Measurements from ENCODE around the gene SMARCC2. TPM values are rescaled to one million over a fixed set of nuclear protein-coding genes. Genes with fewer than 3 reads are reported as not detected.

Gene SMARCC2
- total and polyA plus RNA-seq, 9 of the 15 experiments (the other 6 are each of a cell fraction or from before 2014, with no cell fraction given): 11.9 to 86.0 (median 36.6) TPM

DNA sequence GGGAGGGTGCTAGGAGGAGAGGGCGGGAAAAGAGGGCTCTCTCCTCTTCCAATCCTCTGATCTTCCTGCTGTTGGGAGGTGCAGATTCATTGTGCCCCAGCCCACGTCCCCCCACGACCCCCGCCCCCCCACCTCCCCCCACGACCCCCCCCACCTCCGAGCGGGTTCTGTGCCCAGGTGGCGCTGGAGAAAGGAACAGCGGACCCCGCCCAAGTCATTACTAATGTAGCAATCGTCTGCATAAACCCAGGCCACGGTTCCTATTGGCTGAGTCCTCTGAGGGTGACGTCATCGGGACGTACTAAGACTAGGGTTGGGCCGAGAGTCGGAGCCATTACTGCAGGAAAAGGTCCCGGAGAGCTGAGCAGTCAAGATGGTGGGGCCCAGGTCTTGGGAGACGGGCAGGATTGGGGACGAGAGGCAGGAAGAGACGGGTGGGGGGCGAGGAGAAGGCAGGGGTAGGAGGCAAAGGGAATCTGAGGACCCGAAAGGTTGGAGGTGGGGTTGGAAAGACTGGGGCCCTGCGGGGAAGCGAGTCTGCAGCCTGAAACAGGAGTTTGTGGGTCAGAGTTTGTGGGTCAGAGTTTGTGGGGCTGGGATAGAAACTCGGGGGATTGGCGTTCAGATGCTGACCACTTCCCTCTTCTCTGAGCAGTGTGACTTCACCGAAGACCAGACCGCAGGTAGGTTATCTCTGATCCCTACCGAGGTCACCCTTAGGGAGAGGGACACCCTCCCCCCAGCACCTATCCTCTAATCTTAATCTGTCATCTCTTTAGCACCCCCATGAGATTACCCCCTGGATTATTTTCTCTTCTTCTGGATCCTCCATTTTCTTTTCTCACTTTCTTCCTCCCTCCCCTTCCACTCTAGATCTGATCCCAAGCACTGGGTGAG is 31.0 kb downstream of the SMARCC2 start, which contains the start of gene MYL6 (continued):
- peak; percentile 67 for TF ChIP-seq HMGXB4 (CRISPR knock-in tag; IDR thresholded peaks at IDR 0.05)
- no peak for TF ChIP-seq NR4A1 (CRISPR knock-in tag; IDR thresholded peaks at IDR 0.05)
- peak; percentile 55; the same call in 1 of the 2 replicates for TF ChIP-seq NR4A1 (tag; IDR thresholded peaks at IDR 0.05)
- 0 out of 2 replicates have a peak, but pooled peaks have one; percentile 40 for TF ChIP-seq FOXJ2 (tag; IDR thresholded peaks at IDR 0.05)
- peak; percentile 91 for TF ChIP-seq EP400 (IDR thresholded peaks at IDR 0.05)
- TF ChIP-seq, protein P1, sequence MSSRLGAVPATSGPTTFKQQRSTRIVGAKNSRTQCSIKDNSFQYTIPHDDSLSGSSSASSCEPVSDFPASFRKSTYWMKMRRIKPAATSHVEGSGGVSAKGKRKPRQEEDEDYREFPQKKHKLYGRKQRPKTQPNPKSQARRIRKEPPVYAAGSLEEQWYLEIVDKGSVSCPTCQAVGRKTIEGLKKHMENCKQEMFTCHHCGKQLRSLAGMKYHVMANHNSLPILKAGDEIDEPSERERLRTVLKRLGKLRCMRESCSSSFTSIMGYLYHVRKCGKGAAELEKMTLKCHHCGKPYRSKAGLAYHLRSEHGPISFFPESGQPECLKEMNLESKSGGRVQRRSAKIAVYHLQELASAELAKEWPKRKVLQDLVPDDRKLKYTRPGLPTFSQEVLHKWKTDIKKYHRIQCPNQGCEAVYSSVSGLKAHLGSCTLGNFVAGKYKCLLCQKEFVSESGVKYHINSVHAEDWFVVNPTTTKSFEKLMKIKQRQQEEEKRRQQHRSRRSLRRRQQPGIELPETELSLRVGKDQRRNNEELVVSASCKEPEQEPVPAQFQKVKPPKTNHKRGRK (tag; IDR thresholded peaks at IDR 0.05): no peak
- no peak for TF ChIP-seq PCBP2 (IDR thresholded peaks at IDR 0.05; ENCODE audit: low read depth, low read length, poor library complexity, severe bottlenecking)
- TF ChIP-seq NFE2 (IDR thresholded peaks at IDR 0.05; ENCODE audit: low read depth): 0 out of 2 replicates have a peak, but pooled peaks have one; percentile 2
- TF ChIP-seq ATF4 (CRISPR knock-in tag; IDR thresholded peaks at IDR 0.05): peak; percentile 61
- peak; percentile 54; the same call in 1 of the 2 replicates for TF ChIP-seq ZNF165 (CRISPR knock-in tag; IDR thresholded peaks at IDR 0.05; ENCODE audit: borderline replicate concordance)
- TF ChIP-seq BACH1 (tag; IDR thresholded peaks at IDR 0.05): no peak
- TF ChIP-seq ZNF76 (CRISPR knock-in tag; IDR thresholded peaks at IDR 0.05; ENCODE audit: borderline replicate concordance): 0 out of 2 replicates have a peak, but pooled peaks have one; percentile 50
- TF ChIP-seq CXXC5 (CRISPR knock-in tag; IDR thresholded peaks at IDR 0.05): peak; percentile 36
- peak; percentile 95 for TF ChIP-seq ZNF830 (CRISPR knock-in tag; IDR thresholded peaks at IDR 0.05)
- peak; percentile 82 for TF ChIP-seq CEBPB (tag; IDR thresholded peaks at IDR 0.05)
- peak; percentile 81 for TF ChIP-seq GABPB1 (CRISPR knock-in tag; IDR thresholded peaks at IDR 0.05)
- peak; percentile 99 for TF ChIP-seq OTX1 (CRISPR knock-in tag; IDR thresholded peaks at IDR 0.05)
- peak; percentile 35; the same call in 1 of the 2 replicates for TF ChIP-seq THRAP3 (IDR thresholded peaks at IDR 0.05; ENCODE audit: borderline replicate concordance)
- TF ChIP-seq, protein P2, sequence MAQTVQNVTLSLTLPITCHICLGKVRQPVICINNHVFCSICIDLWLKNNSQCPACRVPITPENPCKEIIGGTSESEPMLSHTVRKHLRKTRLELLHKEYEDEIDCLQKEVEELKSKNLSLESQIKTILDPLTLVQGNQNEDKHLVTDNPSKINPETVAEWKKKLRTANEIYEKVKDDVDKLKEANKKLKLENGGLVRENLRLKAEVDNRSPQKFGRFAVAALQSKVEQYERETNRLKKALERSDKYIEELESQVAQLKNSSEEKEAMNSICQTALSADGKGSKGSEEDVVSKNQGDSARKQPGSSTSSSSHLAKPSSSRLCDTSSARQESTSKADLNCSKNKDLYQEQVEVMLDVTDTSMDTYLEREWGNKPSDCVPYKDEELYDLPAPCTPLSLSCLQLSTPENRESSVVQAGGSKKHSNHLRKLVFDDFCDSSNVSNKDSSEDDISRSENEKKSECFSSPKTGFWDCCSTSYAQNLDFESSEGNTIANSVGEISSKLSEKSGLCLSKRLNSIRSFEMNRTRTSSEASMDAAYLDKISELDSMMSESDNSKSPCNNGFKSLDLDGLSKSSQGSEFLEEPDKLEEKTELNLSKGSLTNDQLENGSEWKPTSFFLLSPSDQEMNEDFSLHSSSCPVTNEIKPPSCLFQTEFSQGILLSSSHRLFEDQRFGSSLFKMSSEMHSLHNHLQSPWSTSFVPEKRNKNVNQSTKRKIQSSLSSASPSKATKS (CRISPR knock-in tag; IDR thresholded peaks at IDR 0.05): 0 out of 2 replicates have a peak, but pooled peaks have one; percentile 30
- TF ChIP-seq ZNF324 (CRISPR knock-in tag; IDR thresholded peaks at IDR 0.05): peak; percentile 38; the same call in 1 of the 2 replicates
- TF ChIP-seq MCM3 (IDR thresholded peaks at IDR 0.05): no peak
- peak; percentile 78 for TF ChIP-seq NCOA1 (IDR thresholded peaks at IDR 0.05; ENCODE audit: low read depth)

Measured in K562 (cell line).